Measurements from ENCODE around the gene EFNA2.

The EFNA2 gene

DNA sequence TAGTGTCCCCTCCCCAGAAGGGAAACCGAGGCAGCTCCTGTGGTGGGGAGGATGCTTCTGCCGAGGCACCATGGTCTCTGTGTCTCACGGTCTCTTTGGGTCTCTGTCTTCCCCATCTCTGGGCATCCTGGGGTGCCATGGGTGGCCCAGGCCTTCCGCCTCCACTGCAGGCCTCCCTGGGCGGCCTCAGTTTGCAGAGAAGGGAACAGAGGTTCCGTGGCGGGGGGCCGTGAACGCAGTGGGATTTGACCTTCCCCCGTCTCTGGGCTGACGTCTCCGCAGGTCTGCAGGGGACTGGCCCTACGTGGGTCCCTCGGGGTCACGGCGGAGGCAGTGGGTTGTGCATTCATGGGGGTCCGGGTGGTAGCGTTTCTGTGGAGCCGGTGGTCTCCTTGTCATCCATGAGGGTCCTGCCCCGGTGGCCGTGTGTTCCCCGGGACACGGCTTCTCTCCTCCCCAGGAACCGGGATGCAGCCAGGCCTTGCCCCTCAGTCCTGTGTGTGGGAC is 4.6 kb downstream of the EFNA2 start:
- Histone ChIP-seq H3K9me3 (no peaks in the 10 kb centered on the region), H3K27me3 (peaks cover 3 to 95% of the 10 kb centered on the region in 2 donors), H3K4me3 (no peak overlapping the region), H3K4me1 (peaks cover 0 to 32% (median 18%) of the 10 kb centered on the region in 4 donors), H3K36me3 (no peaks in the 10 kb centered on the region), H3K27ac (no peak overlapping the region)
- TF ChIP-seq, protein P1, sequence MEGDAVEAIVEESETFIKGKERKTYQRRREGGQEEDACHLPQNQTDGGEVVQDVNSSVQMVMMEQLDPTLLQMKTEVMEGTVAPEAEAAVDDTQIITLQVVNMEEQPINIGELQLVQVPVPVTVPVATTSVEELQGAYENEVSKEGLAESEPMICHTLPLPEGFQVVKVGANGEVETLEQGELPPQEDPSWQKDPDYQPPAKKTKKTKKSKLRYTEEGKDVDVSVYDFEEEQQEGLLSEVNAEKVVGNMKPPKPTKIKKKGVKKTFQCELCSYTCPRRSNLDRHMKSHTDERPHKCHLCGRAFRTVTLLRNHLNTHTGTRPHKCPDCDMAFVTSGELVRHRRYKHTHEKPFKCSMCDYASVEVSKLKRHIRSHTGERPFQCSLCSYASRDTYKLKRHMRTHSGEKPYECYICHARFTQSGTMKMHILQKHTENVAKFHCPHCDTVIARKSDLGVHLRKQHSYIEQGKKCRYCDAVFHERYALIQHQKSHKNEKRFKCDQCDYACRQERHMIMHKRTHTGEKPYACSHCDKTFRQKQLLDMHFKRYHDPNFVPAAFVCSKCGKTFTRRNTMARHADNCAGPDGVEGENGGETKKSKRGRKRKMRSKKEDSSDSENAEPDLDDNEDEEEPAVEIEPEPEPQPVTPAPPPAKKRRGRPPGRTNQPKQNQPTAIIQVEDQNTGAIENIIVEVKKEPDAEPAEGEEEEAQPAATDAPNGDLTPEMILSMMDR (IDR thresholded peaks at IDR 0.05), result no peak
- intact Hi-C loops (cut with DNase I; ENCODE audit: low total_unique reads), result no loop called here
- DNase-seq, result no peak

- Histone ChIP-seq H3K4me3 (no peak overlapping the region), H3K27ac (no peak overlapping the region), H3K4me1 (peaks cover 0 to 36% (median 19%) of the 10 kb centered on the region in 4 donors), H3K36me3 (no peaks in the 10 kb centered on the region), H3K27me3 (peaks cover 3 to 98% of the 10 kb centered on the region in 2 donors), H3K9me3 (no peaks in the 10 kb centered on the region)
- no peak for DNase-seq
- intact Hi-C loops (cut with DNase I; ENCODE audit: low total_unique reads), result no loop called here
- TF ChIP-seq, protein P1 (IDR thresholded peaks at IDR 0.05), result no peak
Measured at GRCh38 chr19:1290703-1291651, 5.3 kb downstream of the EFNA2 start.

GRCh38 chr19:1291761-1292418 is 6.2 kb downstream of the EFNA2 start:
- peaks cover 0 to 99% of the 10 kb centered on the region in 2 donors for H3K27me3 ChIP-seq
- H3K27ac ChIP-seq, result no peak overlapping the region
- no peak for DNase-seq
- no peaks in the 10 kb centered on the region for H3K9me3 ChIP-seq
- no peaks in the 10 kb centered on the region for H3K36me3 ChIP-seq
- TF ChIP-seq, protein P1 (IDR thresholded peaks at IDR 0.05), result no peak
- peaks cover 0 to 30% (median 14%) of the 10 kb centered on the region in 4 donors for H3K4me1 ChIP-seq
- no peak overlapping the region for H3K4me3 ChIP-seq
- intact Hi-C loops (cut with DNase I; ENCODE audit: low total_unique reads), result no loop called here

GRCh38 chr19:1292419-1293151 is 6.9 kb downstream of the EFNA2 start:
- no peak for DNase-seq
- no peaks in the 10 kb centered on the region for H3K9me3 ChIP-seq
- TF ChIP-seq, protein P1 (IDR thresholded peaks at IDR 0.05), result no peak
- H3K4me3 ChIP-seq, result no peak overlapping the region
- H3K36me3 ChIP-seq, result no peaks in the 10 kb centered on the region
- intact Hi-C loops (cut with DNase I; ENCODE audit: low total_unique reads), result no loop called here
- peaks cover 0 to 95% of the 10 kb centered on the region in 2 donors for H3K27me3 ChIP-seq
- H3K4me1 ChIP-seq, result peaks cover 0 to 23% (median 7%) of the 10 kb centered on the region in 4 donors
- H3K27ac ChIP-seq, result no peak overlapping the region
